ENCODE data around the gene VCP.
"Not testable (repeated sequence)": the region's sequence is repeated elsewhere in the genome, so short reads cannot be mapped to it uniquely, and the experiment has no call there.

Gene VCP

DNA sequence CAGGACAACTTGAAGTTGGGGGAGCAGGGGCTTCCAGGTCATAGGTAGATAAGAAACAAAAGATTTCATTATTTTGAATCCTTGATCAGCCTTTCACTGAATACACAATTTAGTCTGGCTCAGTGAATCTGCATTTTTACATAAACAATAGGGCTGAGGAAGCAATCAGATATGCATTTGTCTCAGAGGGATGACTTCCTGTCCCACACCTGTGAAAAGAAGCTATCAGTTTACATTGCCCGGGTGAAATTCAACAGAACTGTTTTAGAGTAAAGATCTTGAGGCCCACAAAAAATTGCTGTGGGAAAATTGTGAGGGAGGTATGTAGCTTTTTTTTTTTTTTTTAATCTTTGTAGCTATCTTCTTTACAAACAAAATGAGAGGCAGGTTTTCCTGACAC, 44.6 kb downstream of the VCP start:
- H3K27me3 ChIP-seq (ENCODE audit: control insufficient read depth, insufficient read depth, low read length), result no peaks in the 10 kb centered on the region
- no peak overlapping the region for H3K27ac ChIP-seq (ENCODE audit: low read length)
- H3K9ac ChIP-seq (ENCODE audit: low read length), result no peak overlapping the region
- no peak overlapping the region for H3K4me3 ChIP-seq (ENCODE audit: low read length)
- H3K9me3 ChIP-seq (ENCODE audit: control insufficient read depth, low read depth, low read length), result peaks cover 10% of the 10 kb centered on the region
- H3K4me1 ChIP-seq (ENCODE audit: control insufficient read depth, low read depth, low read length), result peaks cover 16% of the 10 kb centered on the region
- H3K36me3 ChIP-seq (ENCODE audit: control insufficient read depth, low read depth, low read length), result no peaks in the 10 kb centered on the region

DNA sequence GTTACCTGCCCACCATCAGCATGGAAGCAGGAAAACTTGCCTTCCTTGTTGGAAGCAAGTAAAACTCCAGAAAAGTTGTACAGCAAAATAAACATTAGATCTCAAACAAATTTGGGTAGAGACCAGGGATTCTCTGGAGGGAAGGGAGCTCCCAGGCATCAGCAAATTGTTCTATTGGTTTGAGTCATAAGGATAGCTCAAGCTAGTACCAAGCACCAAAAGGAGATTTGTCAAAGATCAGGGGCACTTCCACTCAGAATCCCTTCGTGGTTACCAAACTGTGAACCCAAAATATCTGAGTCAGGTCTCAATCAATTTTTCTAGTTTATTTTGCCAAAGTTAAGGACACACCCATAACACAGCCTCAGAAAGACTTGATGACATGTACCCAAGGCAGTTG, 45.1 kb downstream of the VCP start:
- no peak overlapping the region for H3K9ac ChIP-seq (ENCODE audit: low read length)
- H3K27ac ChIP-seq (ENCODE audit: low read length), result no peak overlapping the region
- peaks cover 10% of the 10 kb centered on the region for H3K9me3 ChIP-seq (ENCODE audit: control insufficient read depth, low read depth, low read length)
- H3K27me3 ChIP-seq (ENCODE audit: control insufficient read depth, insufficient read depth, low read length), result no peaks in the 10 kb centered on the region
- no peaks in the 10 kb centered on the region for H3K36me3 ChIP-seq (ENCODE audit: control insufficient read depth, low read depth, low read length)
- H3K4me1 ChIP-seq (ENCODE audit: control insufficient read depth, low read depth, low read length), result peaks cover 16% of the 10 kb centered on the region
- no peak overlapping the region for H3K4me3 ChIP-seq (ENCODE audit: low read length)

DNA sequence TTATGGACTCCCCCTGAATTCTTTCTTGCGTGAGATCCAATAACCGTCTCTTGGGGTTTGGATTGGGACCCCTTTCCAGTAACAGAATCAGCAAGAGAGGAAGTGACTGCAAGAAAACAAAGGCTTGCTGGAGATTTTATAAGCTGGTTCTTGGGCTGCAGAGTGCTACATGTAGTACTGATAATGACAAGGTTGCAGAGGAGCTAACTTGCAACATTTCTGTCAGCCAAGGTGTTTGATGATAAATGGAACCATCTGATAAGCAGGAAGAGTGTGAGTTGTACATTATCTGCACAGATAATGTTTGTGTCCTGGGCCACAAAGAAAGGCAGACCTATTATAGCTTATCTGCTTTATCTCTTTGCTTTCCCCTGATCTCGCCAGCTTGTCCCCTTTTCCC, 45.8 kb downstream of the VCP start:
- H3K9me3 ChIP-seq (ENCODE audit: control insufficient read depth, low read depth, low read length), result peaks cover 10% of the 10 kb centered on the region
- no peak overlapping the region for H3K4me3 ChIP-seq (ENCODE audit: low read length)
- H3K36me3 ChIP-seq (ENCODE audit: control insufficient read depth, low read depth, low read length), result no peaks in the 10 kb centered on the region
- no peak overlapping the region for H3K9ac ChIP-seq (ENCODE audit: low read length)
- H3K4me1 ChIP-seq (ENCODE audit: control insufficient read depth, low read depth, low read length), result peaks cover 16% of the 10 kb centered on the region
- H3K27me3 ChIP-seq (ENCODE audit: control insufficient read depth, insufficient read depth, low read length), result no peaks in the 10 kb centered on the region
- no peak overlapping the region for H3K27ac ChIP-seq (ENCODE audit: low read length)

DNA sequence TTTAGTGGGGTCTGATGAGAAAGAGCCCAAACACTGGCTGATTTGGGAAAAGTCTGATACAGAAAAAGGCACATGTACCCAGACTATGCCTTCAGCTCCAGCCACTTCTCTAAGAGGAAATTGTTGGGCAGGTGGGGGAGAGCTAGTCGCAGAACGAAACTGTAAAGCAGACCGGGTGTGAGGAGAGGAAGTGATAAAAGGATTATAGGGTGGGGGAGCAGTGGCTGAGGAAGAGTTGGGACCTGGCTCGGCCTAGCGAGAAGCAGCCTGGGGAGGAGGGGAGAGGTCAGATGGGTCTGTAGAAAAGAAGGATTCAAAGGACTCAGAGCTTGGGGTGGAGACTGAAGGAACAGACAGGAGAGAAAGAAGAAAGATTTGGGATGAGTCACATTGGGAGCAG, 49.0 kb downstream of the VCP start:
- H3K9me3 ChIP-seq (ENCODE audit: control insufficient read depth, low read depth, low read length); H3K36me3 ChIP-seq (ENCODE audit: control insufficient read depth, low read depth, low read length); H3K4me3 ChIP-seq (ENCODE audit: low read length); H3K27me3 ChIP-seq (ENCODE audit: control insufficient read depth, insufficient read depth, low read length); H3K27ac ChIP-seq (ENCODE audit: low read length); H3K9ac ChIP-seq (ENCODE audit: low read length): not testable (repeated sequence)
- peaks cover 16% of the 10 kb centered on the region for H3K4me1 ChIP-seq (ENCODE audit: control insufficient read depth, low read depth, low read length)

DNA sequence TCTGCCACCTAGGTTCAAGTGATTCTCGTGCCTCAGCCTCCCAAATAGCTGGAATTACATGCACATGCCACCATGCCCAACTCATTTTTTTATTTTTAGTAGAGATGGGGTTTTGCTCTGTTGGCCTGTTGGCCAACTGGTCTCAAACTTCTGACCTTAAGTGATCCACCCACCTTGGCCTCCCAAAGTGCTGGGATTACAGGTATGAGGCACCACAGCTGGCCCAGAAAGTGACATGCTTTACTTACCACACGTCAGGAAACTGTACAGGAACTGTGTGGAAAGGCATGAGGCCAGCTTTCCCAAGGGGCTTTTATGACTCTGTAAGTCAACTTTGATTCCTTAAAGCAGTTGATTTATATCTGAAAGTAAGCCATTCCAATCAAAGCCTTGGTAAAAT, 57.9 kb downstream of the VCP start:
- Histone ChIP-seq H3K4me3 (ENCODE audit: low read length) (no peak overlapping the region), H3K27me3 (ENCODE audit: control insufficient read depth, insufficient read depth, low read length) (no peaks in the 10 kb centered on the region), H3K9ac (ENCODE audit: low read length) (no peak overlapping the region), H3K36me3 (ENCODE audit: control insufficient read depth, low read depth, low read length) (no peaks in the 10 kb centered on the region), H3K9me3 (ENCODE audit: control insufficient read depth, low read depth, low read length) (peaks cover 23% of the 10 kb centered on the region), H3K4me1 (ENCODE audit: control insufficient read depth, low read depth, low read length) (no peaks in the 10 kb centered on the region), H3K27ac (ENCODE audit: low read length) (no peak overlapping the region)

DNA sequence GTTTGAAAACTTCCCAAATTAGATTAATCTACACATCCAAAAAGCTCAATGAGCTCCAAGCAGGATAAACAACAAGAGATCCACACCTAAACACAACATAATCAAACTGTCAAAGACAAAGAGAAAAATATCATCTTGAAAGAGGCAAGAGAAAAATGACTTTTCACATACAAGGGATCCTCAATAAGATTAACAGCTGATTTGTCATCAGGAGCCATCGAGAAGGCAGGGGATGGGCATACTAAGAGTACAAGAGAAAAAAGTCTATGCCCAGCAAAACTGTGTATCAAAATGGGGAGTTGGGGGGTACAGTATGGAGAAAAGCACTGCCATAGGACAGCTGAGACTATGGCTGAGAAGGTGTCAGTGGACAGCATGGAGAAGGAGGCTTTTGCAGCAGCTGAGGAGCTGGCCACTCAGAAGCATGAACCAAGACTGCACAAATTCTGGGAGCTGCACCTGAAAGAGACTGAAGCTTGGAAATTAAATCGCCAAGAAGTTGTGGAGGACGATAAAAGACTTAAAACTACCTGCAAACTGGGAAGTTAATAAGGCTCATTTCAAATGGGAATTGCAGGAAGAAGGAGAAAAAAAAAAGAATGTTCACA, 62.0 kb downstream of the VCP start:
- no peak overlapping the region for H3K4me3 ChIP-seq (ENCODE audit: low read length)
- H3K9me3 ChIP-seq (ENCODE audit: control insufficient read depth, low read depth, low read length), result peaks cover 11% of the 10 kb centered on the region
- H3K27me3 ChIP-seq (ENCODE audit: control insufficient read depth, insufficient read depth, low read length), result no peaks in the 10 kb centered on the region
- H3K4me1 ChIP-seq (ENCODE audit: control insufficient read depth, low read depth, low read length), result no peaks in the 10 kb centered on the region
- no peak overlapping the region for H3K27ac ChIP-seq (ENCODE audit: low read length)
- H3K9ac ChIP-seq (ENCODE audit: low read length), result no peak overlapping the region
- no peaks in the 10 kb centered on the region for H3K36me3 ChIP-seq (ENCODE audit: control insufficient read depth, low read depth, low read length)
